ENCODE data around the gene SEMA5B. TPM values are rescaled to one million over a fixed set of nuclear protein-coding genes. Genes with fewer than 3 reads are reported as not detected.

Gene SEMA5B
- total RNA-seq, 3 donors from 2014 or later = 0.15 to 0.33 (median 0.32) TPM

GRCh38 chr3:122941228-122942206 is 86.0 kb downstream of the SEMA5B start:
- H3K27ac ChIP-seq = no peak overlapping the region
- no peaks in the 10 kb centered on the region for H3K36me3 ChIP-seq
- DNase-seq (ENCODE audit: low spot score in 2 of 2) = no peak
- H3K4me1 ChIP-seq = no peaks in the 10 kb centered on the region
- no peak overlapping the region for H3K4me3 ChIP-seq
- H3K9me3 ChIP-seq = no peaks in the 10 kb centered on the region
- TF ChIP-seq POLR2A (IDR thresholded peaks at IDR 0.05) = no peak
- no peak for TF ChIP-seq CTCF (IDR thresholded peaks at IDR 0.05)
- no peak for TF ChIP-seq POLR2AphosphoS5 (IDR thresholded peaks at IDR 0.05)
- no peaks in the 10 kb centered on the region for H3K27me3 ChIP-seq
- intact Hi-C loops (cut with DNase I; ENCODE audit: low total_unique reads) = no loop called here

GRCh38 chr3:122940628-122941086 is 86.9 kb downstream of the SEMA5B start:
- intact Hi-C loops (cut with DNase I; ENCODE audit: low total_unique reads) = no loop called here
- Histone ChIP-seq H3K27me3 (no peaks in the 10 kb centered on the region), H3K9me3 (no peaks in the 10 kb centered on the region), H3K36me3 (no peaks in the 10 kb centered on the region), H3K4me1 (no peaks in the 10 kb centered on the region), H3K4me3 (no peak overlapping the region), H3K27ac (peak overlapping the region in 1 of 2 donors; percentile 77)
- TF ChIP-seq POLR2A (IDR thresholded peaks at IDR 0.05) (no peak), POLR2AphosphoS5 (IDR thresholded peaks at IDR 0.05) (peak in 1 of 3 donors; percentile 69), CTCF (IDR thresholded peaks at IDR 0.05) (peak in 1 of 3 donors; percentile 21)
- DNase-seq (ENCODE audit: low spot score in 2 of 2) = no peak

- TF ChIP-seq CTCF (IDR thresholded peaks at IDR 0.05) = no peak
- TF ChIP-seq POLR2A (IDR thresholded peaks at IDR 0.05) = no peak
- no peak for TF ChIP-seq POLR2AphosphoS5 (IDR thresholded peaks at IDR 0.05)
- Histone ChIP-seq H3K27ac (no peak overlapping the region), H3K4me1 (no peaks in the 10 kb centered on the region), H3K9me3 (no peaks in the 10 kb centered on the region), H3K4me3 (no peak overlapping the region), H3K27me3 (no peaks in the 10 kb centered on the region), H3K36me3 (no peaks in the 10 kb centered on the region)
- intact Hi-C loops (cut with DNase I; ENCODE audit: low total_unique reads) = loop anchor here (10.0 kb wide), 1 partner anchor 1174 kb away; no protein-coding TSS in a partner anchor
- no peak for DNase-seq (ENCODE audit: low spot score in 2 of 2)
Measured at GRCh38 chr3:122938783-122939425, 88.7 kb downstream of the SEMA5B start.

GRCh38 chr3:122937745-122938144 is 89.8 kb downstream of the SEMA5B start:
- H3K4me1 ChIP-seq = no peaks in the 10 kb centered on the region
- DNase-seq (ENCODE audit: low spot score in 2 of 2) = no peak
- no peaks in the 10 kb centered on the region for H3K27me3 ChIP-seq
- TF ChIP-seq POLR2AphosphoS5 (IDR thresholded peaks at IDR 0.05) = no peak
- TF ChIP-seq CTCF (IDR thresholded peaks at IDR 0.05) = no peak
- TF ChIP-seq POLR2A (IDR thresholded peaks at IDR 0.05) = no peak
- intact Hi-C loops (cut with DNase I; ENCODE audit: low total_unique reads) = loop anchor here (10.0 kb wide), 1 partner anchor 1173 kb away; no protein-coding TSS in a partner anchor
- H3K9me3 ChIP-seq = no peaks in the 10 kb centered on the region
- H3K27ac ChIP-seq = no peak overlapping the region
- no peak overlapping the region for H3K4me3 ChIP-seq
- no peaks in the 10 kb centered on the region for H3K36me3 ChIP-seq

Measured in breast epithelium (tissue), 4 donors.